Measurements from ENCODE around the gene EXOC8. TPM values are rescaled to one million over a fixed set of nuclear protein-coding genes. Genes with fewer than 3 reads are reported as not detected.

Gene EXOC8
- 4.4 to 9.1 TPM (median 8.2 TPM) in 5 replicates for total RNA-seq (2022; extraction: Qiagen RNA extraction; ENCODE audit: low read depth)

GRCh38 chr1:231337472-231338269, at the start of gene EXOC8:
TSS of gene EXOC8 (minus strand) at chr1:231337852. CDS start at chr1:231337745, 107 bp downstream.

GRCh38 chr1:231338270-231339128, 847 bp upstream of the EXOC8 start, which contains the start of gene SPRTN:
TSS of gene SPRTN (plus strand) at chr1:231338293. CDS start at chr1:231338384, 91 bp downstream.

Other genes starting within 250 kb of the EXOC8 start
- 0.10 to 0.32 TPM (median 0.19 TPM) in 5 replicates for gene TRIM67, start 175.8 kb downstream of the EXOC8 start, total RNA-seq (2022; extraction: Qiagen RNA extraction; ENCODE audit: low read depth)
- 32.0 to 39.3 TPM (median 37.3 TPM) in 5 replicates for gene GNPAT, start 96.6 kb downstream of the EXOC8 start, total RNA-seq (2022; extraction: Qiagen RNA extraction; ENCODE audit: low read depth)
- 12.6 to 15.9 TPM (median 13.2 TPM) in 5 replicates for gene SPRTN, start 441 bp upstream of the EXOC8 start, total RNA-seq (2022; extraction: Qiagen RNA extraction; ENCODE audit: low read depth)
- gene EGLN1, start 84.4 kb upstream of the EXOC8 start, total RNA-seq (2022; extraction: Qiagen RNA extraction; ENCODE audit: low read depth): 37.2 to 64.7 TPM (median 54.6 TPM) in 5 replicates
- gene TSNAX, start 190.8 kb upstream of the EXOC8 start, total RNA-seq (2022; extraction: Qiagen RNA extraction; ENCODE audit: low read depth): 20.8 to 50.0 TPM (median 38.6 TPM) in 5 replicates

Data from A549 treated with RU486 at 1 μM for 4 hours (cell line).